RCC 7860 (cell line): ENCODE results near the gene LRRC17.
"Not testable (repeated sequence)": the region's sequence is repeated elsewhere in the genome, so short reads cannot be mapped to it uniquely, and the experiment has no call there.

Experiments
- DNase-seq: peaks from one replicate; pipeline ENCODE4 v3.0.0-alpha.2; 2015; ENCODE audit warnings: low spot score
- FAIRE-seq: peaks from 2 replicates; lab custom pipeline; 2012; peaks lifted over from hg19 to GRCh38; lab: Jason Lieb, UNC

The LRRC17 gene

DNA sequence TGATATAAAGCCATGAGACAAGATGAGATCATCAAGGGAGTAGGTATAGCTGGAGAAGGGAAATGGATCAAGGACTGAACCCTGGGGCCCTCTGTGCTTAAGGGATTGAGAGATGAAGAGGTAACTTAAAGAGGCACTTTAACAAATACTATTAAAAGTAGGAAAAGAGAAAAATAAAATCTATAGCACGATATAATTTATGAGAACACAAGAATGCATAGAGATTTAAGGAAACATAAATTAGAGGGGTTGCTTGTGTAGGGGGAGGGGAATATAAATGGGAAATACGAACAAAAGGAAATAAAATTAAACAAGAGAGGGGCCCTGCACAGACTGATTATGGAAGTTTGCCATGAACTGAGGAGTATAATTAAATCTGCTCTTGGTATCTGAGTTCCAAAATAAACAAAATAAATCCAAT lies 15.6 kb upstream of the LRRC17 start:
- FAIRE-seq = no peak

DNA sequence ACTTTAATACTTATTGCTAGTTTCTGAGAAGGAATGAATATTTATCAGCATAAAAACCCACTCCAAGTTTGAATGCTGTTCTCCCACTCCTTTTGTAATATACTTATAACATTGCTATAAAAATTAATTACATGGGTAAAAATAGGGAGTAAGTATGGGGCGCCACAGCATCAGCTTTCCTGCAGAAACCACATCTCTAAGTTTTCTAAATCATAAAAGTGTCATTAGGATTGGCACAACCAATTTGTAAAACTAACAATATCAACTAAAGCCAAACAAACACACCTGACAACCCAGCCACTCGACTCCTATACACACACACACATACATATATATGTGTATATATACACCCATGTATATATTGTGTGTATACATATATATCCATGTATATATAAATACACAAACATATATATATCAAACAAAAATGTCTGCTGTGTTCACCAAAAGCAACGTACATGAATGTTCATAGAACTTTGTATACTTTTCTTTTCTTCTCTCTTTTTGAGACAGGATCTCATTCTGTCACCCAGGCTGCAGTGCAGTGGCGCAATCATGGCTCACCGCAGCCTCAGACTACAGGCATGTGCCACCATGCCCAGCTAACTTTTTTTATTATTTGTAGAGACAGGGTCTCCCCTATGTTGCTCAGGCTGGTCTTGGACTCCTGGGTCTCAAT lies 14.8 kb upstream of the LRRC17 start:
- no peak for FAIRE-seq
- no peak for DNase-seq

More for the DNA sequence above, 15.6 kb upstream of the LRRC17 start:
- no peak for DNase-seq

DNA sequence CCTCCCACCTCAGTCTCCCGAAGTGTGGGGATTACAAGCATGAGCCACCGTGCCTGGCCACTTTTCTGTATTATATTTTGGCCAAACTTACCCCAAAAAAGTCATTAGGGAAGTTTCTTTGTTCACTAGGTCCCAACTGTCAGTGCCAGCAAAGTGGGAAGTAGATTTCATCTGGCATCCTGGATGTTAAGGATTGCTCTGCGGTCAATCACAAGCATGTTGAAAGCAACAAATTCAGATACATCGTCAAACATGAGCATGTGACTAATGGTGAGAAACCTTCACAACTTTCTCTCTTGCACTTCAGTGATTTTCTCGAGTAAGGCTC lies 14.3 kb upstream of the LRRC17 start:
- no peak for FAIRE-seq
- DNase-seq = no peak

DNA sequence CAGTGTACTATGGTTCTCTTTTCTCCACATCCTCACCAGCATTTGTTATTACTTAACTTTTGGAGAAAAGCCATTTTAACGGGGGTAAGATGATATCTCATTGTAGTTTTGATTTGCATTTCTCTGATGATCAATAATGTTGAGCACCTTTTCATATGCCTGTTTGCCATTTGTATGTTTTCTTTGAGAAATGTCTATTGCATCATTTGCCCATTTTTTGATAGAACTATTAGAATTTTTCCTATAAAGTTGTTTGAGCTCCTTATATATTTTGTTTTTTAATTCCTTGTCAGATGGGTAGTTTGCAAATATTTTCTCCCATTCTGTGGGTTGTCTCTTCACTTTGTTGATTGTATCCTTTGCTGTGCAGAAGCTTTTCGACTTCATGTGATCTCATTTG lies 10.7 kb upstream of the LRRC17 start:
- FAIRE-seq, DNase-seq: not testable (repeated sequence)

- FAIRE-seq, DNase-seq: not testable (repeated sequence)
These were observed 9.2 kb upstream of the LRRC17 start for GRCh38 chr7:102903576-102903975.

GRCh38 chr7:102908676-102909075 lies 4.1 kb upstream of the LRRC17 start:
- DNase-seq (no peak), FAIRE-seq (no peak)

GRCh38 chr7:102913826-102914225 lies 1.0 kb downstream of the LRRC17 start:
- no peak for DNase-seq
- FAIRE-seq = no peak

DNA sequence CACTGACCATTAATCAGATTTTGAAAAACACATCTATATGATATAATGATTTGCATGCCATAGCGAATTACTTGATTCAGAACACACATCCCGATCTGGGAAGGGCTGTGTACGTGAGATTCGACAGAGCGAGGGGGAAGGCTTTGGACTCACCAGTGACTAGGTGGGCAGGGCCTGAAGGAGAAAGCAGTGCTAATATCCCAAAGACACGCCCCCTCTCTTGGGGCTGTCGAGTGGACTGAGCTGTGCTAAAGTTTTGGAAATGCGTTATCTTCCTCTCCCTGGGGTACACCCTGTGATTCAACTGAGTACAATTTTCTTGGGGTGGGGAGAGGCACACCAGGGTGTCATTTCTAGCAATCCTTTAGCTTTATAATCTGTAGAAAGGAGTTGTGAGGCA lies 1.8 kb downstream of the LRRC17 start:
- DNase-seq = no peak

DNA sequence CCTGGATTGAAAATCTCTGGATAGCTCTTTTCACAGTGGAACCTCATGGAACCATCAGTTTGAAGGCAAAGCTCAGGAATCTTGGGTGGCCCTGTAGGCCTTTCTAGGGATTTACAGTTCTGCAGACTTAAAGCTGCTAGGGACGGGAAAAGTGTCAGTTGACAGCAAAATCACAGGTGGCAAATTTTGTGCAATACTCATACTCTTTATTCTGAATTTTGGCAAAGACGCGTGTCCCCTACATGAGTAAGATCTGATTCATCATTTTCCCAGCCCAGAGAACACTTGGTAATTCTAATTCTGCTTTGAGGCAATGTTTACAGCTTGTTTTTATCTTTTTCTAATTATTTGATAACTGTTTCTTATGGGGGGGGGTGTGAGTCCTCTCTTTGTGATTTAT lies 3.6 kb downstream of the LRRC17 start:
- DNase-seq (peak; percentile 33), FAIRE-seq (peak; percentile 68)

More for the DNA sequence above, 1.8 kb downstream of the LRRC17 start:
- FAIRE-seq = no peak

DNA sequence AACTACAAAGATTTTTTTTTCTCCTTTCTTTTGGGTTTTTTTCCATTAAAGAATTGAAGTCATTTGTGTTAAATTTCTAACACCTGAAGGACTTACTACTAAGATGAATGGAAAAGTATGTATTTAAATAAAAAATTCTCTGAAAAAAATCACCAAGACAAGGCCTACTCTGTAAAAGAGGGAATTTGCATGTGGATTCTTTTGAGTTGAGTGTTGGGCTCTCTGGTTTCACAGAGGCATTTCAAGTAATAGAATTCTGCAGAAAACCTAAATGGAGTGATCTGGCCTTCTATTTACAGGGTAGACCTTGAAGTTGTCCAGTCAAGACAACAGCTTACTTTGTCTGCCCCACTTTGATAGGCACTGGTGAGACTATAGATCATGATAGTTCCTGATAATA lies 4.1 kb downstream of the LRRC17 start:
- DNase-seq = no peak
- FAIRE-seq = no peak

GRCh38 chr7:102917436-102918353 lies 4.9 kb downstream of the LRRC17 start:
- no peak for FAIRE-seq
- no peak for DNase-seq

DNA sequence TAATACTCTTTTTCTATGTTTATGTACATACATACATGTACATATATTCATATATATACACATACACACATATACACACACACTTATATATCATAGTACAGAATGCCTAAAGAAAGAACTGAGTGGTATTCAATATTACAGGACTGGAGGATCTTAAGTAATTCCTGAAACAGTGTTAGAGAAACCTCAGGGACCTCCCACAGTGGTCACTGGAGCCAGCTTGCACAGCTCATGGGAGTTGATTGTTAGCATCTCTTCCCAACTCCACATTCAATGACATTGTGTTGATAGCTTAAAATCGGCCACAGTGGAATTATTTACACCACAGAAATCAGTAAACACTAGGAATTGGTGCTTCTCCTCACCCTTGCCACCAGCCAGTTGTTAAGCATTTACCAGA lies 6.0 kb downstream of the LRRC17 start:
- DNase-seq (no peak), FAIRE-seq (no peak)

DNA sequence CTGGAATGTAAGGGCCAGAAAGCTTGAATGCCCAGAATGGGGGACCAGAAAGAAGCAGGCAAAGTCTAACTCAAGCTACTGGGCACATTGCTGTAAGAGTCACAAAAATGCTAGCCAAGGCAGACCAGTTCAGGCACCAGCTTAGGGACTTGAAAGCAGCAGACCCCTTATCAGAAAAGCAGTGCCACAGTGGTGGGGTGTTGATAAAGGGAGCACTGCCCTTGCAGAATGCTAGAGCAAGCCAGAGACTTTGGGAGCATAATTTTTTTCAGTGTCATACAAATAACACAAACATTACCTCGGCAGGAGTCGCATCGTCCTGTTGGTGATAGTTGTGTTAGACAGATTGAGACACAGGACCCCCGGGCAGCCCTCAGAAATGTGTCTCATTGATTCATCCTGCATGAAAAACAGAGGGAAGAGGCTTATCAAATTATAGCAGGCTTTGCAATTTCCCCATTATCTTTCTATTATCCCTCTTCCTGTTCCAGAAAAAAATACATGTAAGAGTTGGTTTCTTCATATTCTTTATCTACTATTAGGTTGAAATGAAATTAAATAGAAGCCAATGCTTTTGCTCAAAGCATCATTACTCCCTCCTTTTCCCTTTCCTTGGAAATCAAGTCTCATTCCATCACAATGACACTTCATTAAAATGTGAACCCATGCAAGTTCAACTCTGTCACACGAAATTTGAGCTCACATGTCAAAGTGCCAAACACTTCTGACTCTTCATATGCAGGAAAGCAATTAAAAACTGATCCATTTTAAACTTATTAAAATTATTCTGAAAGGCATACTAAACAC lies 13.4 kb downstream of the LRRC17 start:
- DNase-seq (peak; percentile 29), FAIRE-seq (no peak)

- FAIRE-seq (no peak), DNase-seq (no peak)
These were observed 14.0 kb downstream of the LRRC17 start for GRCh38 chr7:102926783-102927140.

DNA sequence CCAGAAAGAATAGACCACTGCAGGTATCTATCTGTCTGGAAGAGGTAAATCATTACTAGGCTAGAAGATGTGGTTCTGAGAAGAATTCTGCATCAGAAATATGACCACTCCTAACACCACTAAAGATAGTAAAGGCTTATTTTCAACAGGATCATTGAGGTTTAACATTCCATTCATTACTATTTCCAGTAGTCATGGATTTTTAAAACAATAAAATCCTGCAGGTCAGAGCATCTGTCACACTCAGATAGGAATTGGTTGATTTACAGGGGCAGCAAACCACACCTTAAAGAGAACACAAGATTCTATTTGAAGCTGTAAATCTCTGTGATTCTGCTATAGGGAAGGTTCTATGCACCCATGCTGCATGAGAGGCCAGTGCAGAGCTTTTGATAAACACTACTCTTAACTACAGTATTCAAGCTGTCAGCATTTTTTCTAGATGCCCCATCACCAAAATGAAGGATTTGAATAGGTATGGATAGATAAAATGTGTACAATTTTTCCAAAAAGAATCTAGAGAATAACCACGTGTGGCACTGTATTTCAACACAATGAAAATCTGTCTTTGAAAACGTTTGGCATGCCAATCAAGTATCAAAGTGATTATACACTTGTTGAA lies 14.6 kb downstream of the LRRC17 start:
- peak; percentile 99 for FAIRE-seq
- DNase-seq = peak; percentile 96

GRCh38 chr7:102931757-102932156 lies 19.0 kb downstream of the LRRC17 start:
- FAIRE-seq (no peak), DNase-seq (no peak)

DNA sequence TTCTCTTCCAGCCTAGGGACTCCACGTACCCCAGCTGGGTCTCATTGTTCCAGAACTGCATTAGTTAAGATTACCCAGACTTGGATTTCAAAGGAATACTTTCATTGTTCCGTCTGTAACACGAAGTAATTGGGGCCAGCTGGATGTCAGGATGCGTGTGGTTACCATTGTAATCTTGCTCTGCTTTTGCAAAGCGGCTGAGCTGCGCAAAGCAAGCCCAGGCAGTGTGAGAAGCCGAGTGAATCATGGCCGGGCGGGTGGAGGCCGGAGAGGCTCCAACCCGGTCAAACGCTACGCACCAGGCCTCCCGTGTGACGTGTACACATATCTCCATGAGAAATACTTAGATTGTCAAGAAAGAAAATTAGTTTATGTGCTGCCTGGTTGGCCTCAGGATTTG lies 21.0 kb downstream of the LRRC17 start:
- no peak for FAIRE-seq
- DNase-seq = no peak

- DNase-seq = no peak
- FAIRE-seq = no peak
These were observed 21.4 kb downstream of the LRRC17 start for GRCh38 chr7:102934239-102934638.

DNA sequence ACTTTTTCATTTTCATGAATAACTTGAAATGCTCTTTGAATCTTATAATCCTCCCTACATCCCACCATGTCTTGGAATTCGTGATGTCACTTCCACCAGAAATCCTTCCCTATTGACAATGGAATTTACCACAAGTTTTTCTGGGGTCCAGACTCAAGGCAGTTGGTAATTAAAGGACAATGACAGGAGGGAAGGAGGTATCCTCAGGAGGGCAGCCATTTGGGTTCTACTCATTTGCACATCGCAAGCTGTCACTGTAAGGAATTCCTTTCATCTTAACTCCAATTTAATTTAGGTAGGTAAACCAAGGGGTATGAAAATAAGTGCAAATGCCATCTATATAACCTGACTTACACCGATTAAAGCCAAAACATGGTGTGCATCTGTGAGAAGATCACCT lies 21.9 kb downstream of the LRRC17 start:
- DNase-seq (no peak), FAIRE-seq (no peak)

- no peak for FAIRE-seq
- no peak for DNase-seq
These were observed 22.8 kb downstream of the LRRC17 start for GRCh38 chr7:102935450-102936115.
